Stimulated activated CD8-positive, alpha-beta memory T cell treated with anti-CD3 and anti-CD28 coated beads, Interleukin-7, amount 100 ng/mL, for 48 hours (primary cell): ENCODE data around the gene MRPL17.
"Not testable (repeated sequence)": the region's sequence is repeated elsewhere in the genome, so short reads cannot be mapped to it uniquely, and the experiment has no call there.

Experiments used
- DNase-seq, 2 donors: peaks; one replicate each; pipeline ENCODE4 v3.0.0-alpha.2; 2020; ENCODE audit warnings: low read depth in 1 of 2; ENCODE audit errors: extremely low read depth in 1 of 2

Gene MRPL17

GRCh38 chr11:6682936-6683861 is at the start of gene MRPL17:
Gene MRPL17, minus strand, starts transcription at chr11:6683340. Its CDS starts 44 bp downstream, at chr11:6683296.
- peak; percentile 99 for DNase-seq

GRCh38 chr11:6727971-6728760 is 45.0 kb upstream of the MRPL17 start:
- DNase-seq = no peak

DNA sequence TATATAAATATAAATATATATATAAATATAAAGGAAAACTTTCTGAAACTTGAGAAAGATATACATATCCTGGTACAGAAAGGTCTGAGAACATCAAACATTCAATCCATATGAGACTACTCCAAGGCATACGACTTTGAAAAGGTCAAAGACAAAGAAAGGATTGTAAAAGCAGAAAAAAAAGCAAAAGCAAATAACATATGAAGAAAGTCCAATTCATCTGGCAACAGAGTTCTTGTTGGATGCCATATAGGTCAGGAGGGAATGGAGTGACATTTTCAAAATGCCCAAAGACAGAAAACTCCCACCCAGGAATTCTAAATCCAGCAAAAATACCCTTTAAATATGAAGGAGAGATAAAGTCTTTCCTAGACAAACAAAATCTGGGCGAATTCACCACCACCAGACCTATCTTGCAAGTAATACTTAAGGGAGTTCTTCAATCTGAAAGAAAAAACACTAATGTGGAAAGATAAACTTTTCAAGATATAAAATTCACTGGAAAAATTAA is 42.3 kb upstream of the MRPL17 start:
- no peak for DNase-seq

GRCh38 chr11:6724013-6724412 is 40.9 kb upstream of the MRPL17 start:
- DNase-seq = no peak

DNA sequence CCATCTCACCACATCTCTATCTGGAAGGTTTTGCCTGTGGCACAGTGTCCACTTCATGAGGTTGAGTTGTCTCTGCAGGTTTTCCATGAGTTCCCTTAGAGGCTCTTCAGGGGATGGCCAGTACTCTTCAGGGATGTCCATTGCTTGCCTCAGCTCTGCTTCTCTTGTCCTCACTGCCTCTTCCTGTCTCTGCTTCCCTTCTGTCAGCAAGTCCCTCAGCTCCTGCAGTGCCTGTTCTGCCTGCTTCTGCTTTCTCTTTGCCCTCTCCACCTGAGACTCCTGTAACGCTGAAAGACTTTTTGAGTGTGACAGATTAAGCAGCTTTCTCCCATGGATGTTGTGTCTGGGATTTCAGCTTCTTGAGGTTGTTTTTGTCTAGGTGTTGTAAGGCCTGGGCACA is 38.2 kb upstream of the MRPL17 start:
- no peak for DNase-seq

- DNase-seq = no peak
These were observed 36.4 kb upstream of the MRPL17 start for GRCh38 chr11:6719576-6719975.

DNA sequence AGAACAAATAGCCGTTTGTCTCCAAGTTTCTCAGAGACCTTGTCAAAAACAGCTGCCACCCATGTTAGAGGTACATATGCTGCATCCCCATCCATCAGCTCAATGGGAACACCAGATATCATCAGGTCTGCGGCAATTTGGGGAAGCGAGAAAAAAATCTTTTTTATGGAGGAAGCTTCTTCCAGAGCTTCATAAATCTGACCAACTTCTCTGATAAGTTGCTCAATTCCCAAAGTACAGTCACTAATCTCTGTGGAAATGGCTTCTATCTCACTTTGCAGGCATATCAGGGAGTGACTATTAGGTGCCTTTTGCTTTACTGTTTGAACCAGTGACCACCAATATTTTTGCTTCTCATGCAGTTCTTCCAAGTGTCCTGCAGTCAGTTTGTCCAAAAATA is 34.3 kb upstream of the MRPL17 start:
- no peak for DNase-seq

- DNase-seq = peak in 1 of 2 donors; percentile 17
These were observed 28.4 kb upstream of the MRPL17 start for GRCh38 chr11:6711552-6711951.

GRCh38 chr11:6708876-6709275 is 25.7 kb upstream of the MRPL17 start:
- no peak for DNase-seq

GRCh38 chr11:6705905-6706535 is 22.9 kb upstream of the MRPL17 start:
- no peak for DNase-seq

DNA sequence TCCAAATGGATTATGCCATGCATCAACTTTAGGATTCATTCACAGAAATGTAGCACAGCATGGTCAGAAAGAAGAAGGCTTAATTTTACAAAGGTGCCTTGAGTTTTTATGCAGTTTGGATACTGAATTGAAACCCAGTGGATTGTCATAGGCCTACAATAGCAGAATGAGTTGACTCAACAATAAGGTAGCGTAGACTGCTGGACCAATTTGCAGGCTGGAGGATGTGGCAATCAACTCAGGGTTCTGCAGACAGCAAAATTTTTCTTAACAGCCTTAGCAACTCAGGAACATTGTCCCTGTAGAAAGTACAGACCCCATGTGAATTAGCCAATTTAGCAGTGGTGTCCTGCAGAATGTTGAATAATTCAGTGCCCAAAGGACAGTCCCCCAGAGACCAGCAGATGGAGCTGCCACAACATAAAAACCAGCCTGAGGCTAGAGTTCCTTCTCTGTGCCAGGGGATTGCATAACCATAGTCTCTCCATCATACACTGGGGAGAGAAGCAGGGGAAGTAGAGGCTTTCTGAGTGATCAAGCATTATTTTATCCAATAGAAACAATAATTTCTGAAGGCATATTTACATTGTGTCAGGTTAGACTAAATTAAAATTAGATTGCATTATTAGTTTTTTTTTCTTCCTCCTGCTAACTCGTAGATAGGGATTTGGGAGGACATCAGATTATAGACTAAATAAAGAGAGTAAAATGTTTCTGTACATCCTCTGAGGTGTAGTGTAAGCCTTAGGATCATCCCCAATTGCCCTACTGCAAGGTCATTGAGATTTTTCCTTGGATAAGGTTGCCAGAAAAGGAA is 20.3 kb upstream of the MRPL17 start:
- DNase-seq = no peak

GRCh38 chr11:6701955-6702354 is 18.8 kb upstream of the MRPL17 start:
- DNase-seq = not testable (repeated sequence)

- no peak for DNase-seq
These were observed 12.2 kb upstream of the MRPL17 start for GRCh38 chr11:6695377-6695776.

DNA sequence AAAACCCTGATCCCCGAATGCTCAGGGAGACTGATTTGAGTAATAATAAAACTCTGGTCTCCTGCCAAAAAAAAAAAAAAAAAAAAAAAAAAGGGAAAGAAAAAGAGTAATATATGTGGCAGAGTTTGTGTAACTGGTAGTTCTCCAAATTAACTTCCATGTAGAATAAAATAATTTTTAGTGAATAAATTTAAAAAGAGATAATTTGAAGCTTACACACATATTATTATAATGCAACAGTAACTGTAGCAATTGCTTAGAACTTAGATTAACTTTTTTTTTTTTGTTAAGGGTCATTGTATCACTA is 11.0 kb upstream of the MRPL17 start:
- DNase-seq = no peak

GRCh38 chr11:6693342-6694228 is 10.4 kb upstream of the MRPL17 start:
- DNase-seq = peak; percentile 20 to 73

GRCh38 chr11:6692128-6692527 is 9.0 kb upstream of the MRPL17 start:
- DNase-seq = no peak

GRCh38 chr11:6690431-6691132 is 7.4 kb upstream of the MRPL17 start:
- DNase-seq = not testable (repeated sequence)

DNA sequence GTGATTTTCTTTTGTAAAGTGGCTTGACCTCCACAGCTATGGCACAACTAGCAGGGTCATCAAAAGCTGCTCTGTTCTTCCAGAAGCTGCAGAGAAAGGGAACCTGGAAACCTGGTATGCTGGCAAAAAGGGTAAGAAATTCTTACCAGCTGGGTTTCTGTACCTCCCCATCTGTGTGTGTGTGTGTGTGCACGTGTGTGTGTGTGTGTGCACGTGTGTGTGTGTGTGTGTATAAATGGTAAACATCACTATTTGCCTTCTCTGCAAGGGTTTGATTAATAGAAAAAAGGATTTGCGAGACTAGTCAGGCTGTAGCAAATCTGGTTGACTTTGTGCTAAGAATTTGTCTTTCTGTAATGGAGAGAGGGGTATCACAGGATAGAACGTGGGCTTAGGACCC is 4.7 kb upstream of the MRPL17 start:
- no peak for DNase-seq

DNA sequence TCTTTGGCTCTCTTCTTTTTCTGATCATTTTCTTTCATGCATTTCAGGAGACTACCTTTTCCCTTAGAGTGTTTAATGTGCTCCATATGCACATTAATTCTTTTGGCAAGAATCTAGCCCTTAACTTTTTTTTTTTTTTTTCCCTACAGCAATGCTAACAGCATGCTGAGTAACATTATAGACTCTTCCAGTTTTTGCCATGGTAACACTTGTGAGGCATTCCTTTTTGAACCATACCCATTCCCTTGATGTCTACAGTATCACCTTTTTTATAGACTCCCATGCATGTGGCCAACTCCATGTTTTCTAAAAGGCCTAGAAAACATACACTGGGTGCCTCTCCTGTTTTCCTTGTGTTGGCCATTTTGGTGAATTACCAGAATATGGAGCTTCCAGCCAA is 2.9 kb upstream of the MRPL17 start:
- no peak for DNase-seq
